HCT116 (cell line): Measurements from ENCODE around the gene KCNH3. TPM values are rescaled to one million over a fixed set of nuclear protein-coding genes. Genes with fewer than 3 reads are reported as not detected.
A peak's percentile ranks its signal among the peaks of the same experiment; 100 is the strongest.

ENCODE experiments used
- ATAC-seq: fragments of 200-7000 bp; cut with Tn5 transposase; 2 replicates; pipeline ENCODE4 v1.9.1; 2020; ENCODE audit warnings: mild to moderate bottlenecking, moderate library complexity
- BruUV-seq: library from RNA; stranded (reverse); fragments of 400-500 nt; replicated peaks from 2 replicates; lab custom pipeline; 2021; lab: Mats Ljungman, UMichigan
- CTCF ChIA-PET: fragments of 300-600 bp; sonication (Branson Sonifier 250); formaldehyde crosslinking; loops from one replicate; lab custom pipeline; 2021; ENCODE audit warnings: antibody characterized with exemption; lab: Charles Lee
- POLR2A ChIA-PET: fragments of 300-600, 350-600 bp; sonication (Branson Sonifier 250); formaldehyde crosslinking; loops from one replicate; lab custom pipeline; 2021; ENCODE audit warnings: antibody characterized with exemption; lab: Charles Lee
- RAD21 ChIA-PET, 2 experiments: fragments of 300-600 bp; sonication (Branson Sonifier 250); formaldehyde crosslinking; loops; one replicate each; lab custom pipeline; 2023; ENCODE audit warnings: low total read pairs in 2 of 2; ENCODE audit not compliant: uncharacterized antibody in 2 of 2, unreplicated experiment in 2 of 2, low non-redundant PET in 1 of 2; lab: Charles Lee
- DNase-seq: peaks from one replicate; pipeline ENCODE4 v3.0.0-alpha.2; 2010; ENCODE audit warnings: low read depth, low spot score
- H2AFZ ChIP-seq: fragments of 200-600 bp; shearing (Covaris generic), sonication (generic); 2 replicates; pipeline ENCODE4 v1.6.1; 2017; ENCODE audit warnings: low read depth, mixed run types, mixed read lengths, antibody characterized with exemption, low read length; ENCODE audit not compliant: poor library complexity, severe bottlenecking
- H3K27ac ChIP-seq: 2 replicates; pipeline ENCODE4 v1.5.1; 2012; ENCODE audit warnings: low read depth, low read length
- H3K27me3 ChIP-seq: fragments of 200-600 bp; sonication (generic); 2 replicates; pipeline ENCODE4 v1.6.1; 2016; ENCODE audit warnings: mixed run types, low read length, mixed read lengths; ENCODE audit not compliant: insufficient read depth
- H3K36me3 ChIP-seq, 2 experiments: fragments of 200-500 bp in 1 of 2; fragments of 200-600 bp in 1 of 2; sonication (Bioruptor generic) in 1 of 2; sonication (generic) in 1 of 2; 2 replicates each; pipeline versions ENCODE4 v1.5.1 to v1.6.1; 2014 to 2016; ENCODE audit warnings: low read length in 2 of 2, inconsistent platforms in 1 of 2, mixed read lengths in 1 of 2, mixed run types in 1 of 2; ENCODE audit not compliant: insufficient read depth in 2 of 2, control insufficient read depth in 1 of 2
- H3K4me1 ChIP-seq, 2 experiments: fragments of 200-600 bp in 1 of 2; sonication (generic) in 1 of 2; 2 replicates each; pipeline versions ENCODE4 v1.5.1 to v1.6.1; 2012 to 2017; ENCODE audit warnings: low read length in 2 of 2, inconsistent platforms in 1 of 2, mild to moderate bottlenecking in 1 of 2, mixed read lengths in 1 of 2, mixed run types in 1 of 2, moderate library complexity in 1 of 2; ENCODE audit not compliant: insufficient read depth in 2 of 2, control insufficient read depth in 1 of 2
- H3K4me2 ChIP-seq: fragments of 200-600 bp; sonication (generic); 2 replicates; pipeline ENCODE4 v1.6.1; 2017; ENCODE audit warnings: mixed run types, low read length, mixed read lengths
- H3K4me3 ChIP-seq, 2 experiments: fragments of 200-600 bp in 1 of 2; sonication (generic) in 1 of 2; replicated peaks in 1 of 2; 2 replicates each; pipeline ENCODE4 v1.5.1; 2011 to 2016; ENCODE audit warnings: low read length in 2 of 2, control low read depth in 1 of 2, low read depth in 1 of 2, mild to moderate bottlenecking in 1 of 2, mixed read lengths in 1 of 2, mixed run types in 1 of 2
- H3K79me2 ChIP-seq: fragments of 200-600 bp; sonication (generic); 2 replicates; pipeline ENCODE4 v1.6.1; 2017; ENCODE audit warnings: mild to moderate bottlenecking, mixed run types, low read length, moderate library complexity, mixed read lengths; ENCODE audit not compliant: insufficient read depth
- H3K9ac ChIP-seq: fragments of 200-600 bp; sonication (generic); 2 replicates; pipeline ENCODE4 v1.6.1; 2016; ENCODE audit warnings: low read length, mixed read lengths
- H3K9me2 ChIP-seq: fragments of 200-600 bp; sonication (generic), shearing (Covaris generic); 2 replicates; pipeline ENCODE4 v1.6.1; 2017; ENCODE audit warnings: mixed run types, mild to moderate bottlenecking, moderate library complexity; ENCODE audit not compliant: insufficient read depth
- H3K9me3 ChIP-seq, 2 experiments: fragments of 200-500 bp in 1 of 2; fragments of 200-600 bp in 1 of 2; sonication (Bioruptor generic) in 1 of 2; sonication (generic) in 1 of 2; 2 replicates each; pipeline ENCODE4 v1.6.1; 2014 to 2017; ENCODE audit warnings: low read length in 2 of 2, mixed read lengths in 2 of 2, inconsistent platforms in 1 of 2, low read depth in 1 of 2, mild to moderate bottlenecking in 1 of 2, mixed run types in 1 of 2, moderate library complexity in 1 of 2; ENCODE audit not compliant: control insufficient read depth in 1 of 2, insufficient read depth in 1 of 2
- H4K20me1 ChIP-seq: fragments of 200-600 bp; sonication (generic), shearing (Covaris generic); 2 replicates; pipeline ENCODE4 v1.6.1; 2017; ENCODE audit warnings: mixed run types, mild to moderate bottlenecking, moderate library complexity; ENCODE audit not compliant: insufficient read depth
- CBX3 ChIP-seq: IDR thresholded peaks from 2 replicates; pipeline ENCODE4 v1.6.1; 2012; ENCODE audit warnings: low read depth
- CEBPB ChIP-seq: IDR thresholded peaks from 2 replicates; pipeline ENCODE4 v1.6.1; 2012; ENCODE audit warnings: low read depth
- EZH2 ChIP-seq: fragments of 200-600 bp; sonication (generic); IDR thresholded peaks from 2 replicates; pipeline ENCODE4 v1.6.1; 2017; ENCODE audit warnings: antibody characterized with exemption, mixed run types
- EZH2phosphoT487 ChIP-seq: fragments of 200-600 bp; IDR thresholded peaks from 2 replicates; pipeline ENCODE4 v1.6.1; 2018; ENCODE audit warnings: antibody characterized with exemption, borderline replicate concordance
- FOSL1 ChIP-seq: IDR thresholded peaks from 2 replicates; pipeline ENCODE4 v1.6.1; 2012; ENCODE audit warnings: low read depth
- JUND ChIP-seq: IDR thresholded peaks from 2 replicates; pipeline ENCODE4 v1.6.1; 2012
- POLR2AphosphoS5 ChIP-seq: IDR thresholded peaks from 2 replicates; pipeline ENCODE4 v1.6.1; 2011; ENCODE audit warnings: mild to moderate bottlenecking, low read depth, low read length, moderate library complexity
- RAD21 ChIP-seq: IDR thresholded peaks from 2 replicates; pipeline ENCODE4 v1.6.1; 2012; ENCODE audit warnings: low read depth, mild to moderate bottlenecking
- SIN3A ChIP-seq: IDR thresholded peaks from 2 replicates; pipeline ENCODE4 v1.6.1; 2012; ENCODE audit warnings: low read depth
- SP1 ChIP-seq: IDR thresholded peaks from 2 replicates; pipeline ENCODE4 v1.6.1; 2012; ENCODE audit warnings: low read depth
- SRF ChIP-seq: IDR thresholded peaks from 2 replicates; pipeline ENCODE4 v1.6.1; 2012; ENCODE audit warnings: low read depth
- YY1 ChIP-seq: IDR thresholded peaks from 2 replicates; pipeline ENCODE4 v1.6.1; 2011; ENCODE audit warnings: low read length, low read depth, moderate library complexity, mild to moderate bottlenecking; ENCODE audit not compliant: insufficient replicate concordance; ENCODE audit errors: extremely low read depth
- ZNF274 ChIP-seq: fragments of 200-500 bp; sonication (Bioruptor generic); IDR thresholded peaks from 2 replicates; pipeline ENCODE4 v1.6.1; 2014; ENCODE audit warnings: mild to moderate bottlenecking, low read depth, low read length, inconsistent platforms
- intact Hi-C: fragments of 100-400 bp; cut with micrococcal nuclease; formaldehyde crosslinking; loops from 2 replicates; pipeline ENCODE4 v1.10.0; 2022
- total RNA-seq: library from RNA; stranded (reverse); gene quantifications from one replicate; pipeline ENCODE4 v1.2.1, GENCODE V29; 2021; ENCODE audit not compliant: unreplicated experiment
- TF ChIP-seq, protein P1 (sequence below): IDR thresholded peaks from 2 replicates; pipeline ENCODE4 v1.6.1; 2011; ENCODE audit warnings: mild to moderate bottlenecking, low read length, moderate library complexity; ENCODE audit not compliant: insufficient replicate concordance; ENCODE audit errors: extremely low read depth
- TF ChIP-seq, protein P2 (sequence below): IDR thresholded peaks from 2 replicates; pipeline ENCODE4 v1.6.1; 2012
- TF ChIP-seq, protein P3 (sequence below): IDR thresholded peaks from 2 replicates; pipeline ENCODE4 v1.6.1; 2012; ENCODE audit warnings: low read depth
- TF ChIP-seq, protein P4 (sequence below), 3 experiments: fragments of 200-600 bp in 1 of 3; sonication (generic) in 1 of 3; IDR thresholded peaks in 2 of 3; conservative IDR thresholded peaks in 1 of 3; 2 replicates each; pipeline ENCODE4 v1.5.1; 2012 to 2017; ENCODE audit warnings: low read depth in 2 of 3, low read length in 2 of 3, antibody characterized with exemption in 1 of 3, borderline replicate concordance in 1 of 3, control low read depth in 1 of 3, mild to moderate bottlenecking in 1 of 3, mixed read lengths in 1 of 3, mixed run types in 1 of 3, moderate library complexity in 1 of 3; ENCODE audit not compliant: insufficient read depth in 1 of 3
- TF ChIP-seq, protein P5 (sequence below): IDR thresholded peaks from 2 replicates; pipeline ENCODE4 v1.6.1; 2012

Gene KCNH3
- total RNA-seq, 1 experiment from 2014 or later = 35.3 TPM

DNA sequence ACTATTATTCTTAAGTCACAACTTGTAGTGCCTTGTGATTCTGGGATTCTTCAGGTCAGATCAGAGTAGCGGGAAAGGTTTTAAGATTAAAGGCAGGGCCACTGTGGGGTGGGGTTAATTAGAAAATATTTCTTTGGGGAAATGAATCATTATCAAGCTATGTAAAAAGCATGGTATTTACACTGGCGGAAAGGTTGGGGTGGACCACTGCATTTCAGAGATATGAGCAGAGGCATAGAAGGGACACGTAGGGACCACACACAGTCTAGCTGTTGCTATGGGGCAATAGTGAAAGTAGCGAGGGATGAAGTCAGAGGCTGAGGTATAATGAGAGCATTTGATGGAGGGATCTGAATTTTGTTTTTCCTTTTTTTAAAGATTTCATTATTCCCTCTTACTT, 31.7 kb upstream of the KCNH3 start:
- Histone ChIP-seq H3K27me3 (no peaks in the 10 kb centered on the region), H3K9ac (peak overlapping the region; percentile 28), H3K4me3 (peak overlapping the region in 1 of 2 experiments; percentile 2; a peak in 1 of 4 replicates), H3K4me1 (peaks cover 91 to 99% of the 10 kb centered on the region in 2 experiments), H4K20me1 (no peaks in the 10 kb centered on the region), H2AFZ (no peak overlapping the region), H3K4me2 (peak overlapping the region; percentile 44), H3K27ac (peak overlapping the region; percentile 95), H3K79me2 (peaks cover 9% of the 10 kb centered on the region; the same call in 1 of the 2 replicates), H3K9me3 (no peaks in the 10 kb centered on the region), H3K36me3 (peaks cover 0 to 14% of the 10 kb centered on the region in 2 experiments; a peak in 2 of 4 replicates), H3K9me2 (no peaks in the 10 kb centered on the region)
- RAD21 ChIA-PET = interaction anchor here in 1 of 2 experiments (0.5 kb wide), 1 partner anchor 8 kb away, joined by 5 read pairs; no protein-coding TSS in a partner anchor
- intact Hi-C loops = no loop called here
- BruUV-seq = no TSS peak
- peak; percentile 76 for DNase-seq
- TF ChIP-seq EZH2 (no peak), JUND (peak; percentile 87), SRF (0 out of 2 replicates have a peak, but pooled peaks have one; percentile 21), FOSL1 (peak; percentile 84), YY1 (no peak), ZNF274 (no peak), POLR2AphosphoS5 (peak; percentile 45; the same call in 1 of the 2 replicates), SP1 (peak; percentile 86), CEBPB (peak; percentile 64), SIN3A (peak; percentile 54), RAD21 (no peak), CBX3 (no peak; the same call in none of the 2 replicates), EZH2phosphoT487 (no peak)
- TF ChIP-seq, protein P1, sequence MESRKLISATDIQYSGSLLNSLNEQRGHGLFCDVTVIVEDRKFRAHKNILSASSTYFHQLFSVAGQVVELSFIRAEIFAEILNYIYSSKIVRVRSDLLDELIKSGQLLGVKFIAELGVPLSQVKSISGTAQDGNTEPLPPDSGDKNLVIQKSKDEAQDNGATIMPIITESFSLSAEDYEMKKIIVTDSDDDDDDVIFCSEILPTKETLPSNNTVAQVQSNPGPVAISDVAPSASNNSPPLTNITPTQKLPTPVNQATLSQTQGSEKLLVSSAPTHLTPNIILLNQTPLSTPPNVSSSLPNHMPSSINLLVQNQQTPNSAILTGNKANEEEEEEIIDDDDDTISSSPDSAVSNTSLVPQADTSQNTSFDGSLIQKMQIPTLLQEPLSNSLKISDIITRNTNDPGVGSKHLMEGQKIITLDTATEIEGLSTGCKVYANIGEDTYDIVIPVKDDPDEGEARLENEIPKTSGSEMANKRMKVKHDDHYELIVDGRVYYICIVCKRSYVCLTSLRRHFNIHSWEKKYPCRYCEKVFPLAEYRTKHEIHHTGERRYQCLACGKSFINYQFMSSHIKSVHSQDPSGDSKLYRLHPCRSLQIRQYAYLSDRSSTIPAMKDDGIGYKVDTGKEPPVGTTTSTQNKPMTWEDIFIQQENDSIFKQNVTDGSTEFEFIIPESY = no peak
- TF ChIP-seq, protein P2, sequence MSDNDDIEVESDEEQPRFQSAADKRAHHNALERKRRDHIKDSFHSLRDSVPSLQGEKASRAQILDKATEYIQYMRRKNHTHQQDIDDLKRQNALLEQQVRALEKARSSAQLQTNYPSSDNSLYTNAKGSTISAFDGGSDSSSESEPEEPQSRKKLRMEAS = peak; percentile 33; the same call in 1 of the 2 replicates
- TF ChIP-seq, protein P3, sequence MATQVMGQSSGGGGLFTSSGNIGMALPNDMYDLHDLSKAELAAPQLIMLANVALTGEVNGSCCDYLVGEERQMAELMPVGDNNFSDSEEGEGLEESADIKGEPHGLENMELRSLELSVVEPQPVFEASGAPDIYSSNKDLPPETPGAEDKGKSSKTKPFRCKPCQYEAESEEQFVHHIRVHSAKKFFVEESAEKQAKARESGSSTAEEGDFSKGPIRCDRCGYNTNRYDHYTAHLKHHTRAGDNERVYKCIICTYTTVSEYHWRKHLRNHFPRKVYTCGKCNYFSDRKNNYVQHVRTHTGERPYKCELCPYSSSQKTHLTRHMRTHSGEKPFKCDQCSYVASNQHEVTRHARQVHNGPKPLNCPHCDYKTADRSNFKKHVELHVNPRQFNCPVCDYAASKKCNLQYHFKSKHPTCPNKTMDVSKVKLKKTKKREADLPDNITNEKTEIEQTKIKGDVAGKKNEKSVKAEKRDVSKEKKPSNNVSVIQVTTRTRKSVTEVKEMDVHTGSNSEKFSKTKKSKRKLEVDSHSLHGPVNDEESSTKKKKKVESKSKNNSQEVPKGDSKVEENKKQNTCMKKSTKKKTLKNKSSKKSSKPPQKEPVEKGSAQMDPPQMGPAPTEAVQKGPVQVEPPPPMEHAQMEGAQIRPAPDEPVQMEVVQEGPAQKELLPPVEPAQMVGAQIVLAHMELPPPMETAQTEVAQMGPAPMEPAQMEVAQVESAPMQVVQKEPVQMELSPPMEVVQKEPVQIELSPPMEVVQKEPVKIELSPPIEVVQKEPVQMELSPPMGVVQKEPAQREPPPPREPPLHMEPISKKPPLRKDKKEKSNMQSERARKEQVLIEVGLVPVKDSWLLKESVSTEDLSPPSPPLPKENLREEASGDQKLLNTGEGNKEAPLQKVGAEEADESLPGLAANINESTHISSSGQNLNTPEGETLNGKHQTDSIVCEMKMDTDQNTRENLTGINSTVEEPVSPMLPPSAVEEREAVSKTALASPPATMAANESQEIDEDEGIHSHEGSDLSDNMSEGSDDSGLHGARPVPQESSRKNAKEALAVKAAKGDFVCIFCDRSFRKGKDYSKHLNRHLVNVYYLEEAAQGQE = no peak
- TF ChIP-seq, protein P4, sequence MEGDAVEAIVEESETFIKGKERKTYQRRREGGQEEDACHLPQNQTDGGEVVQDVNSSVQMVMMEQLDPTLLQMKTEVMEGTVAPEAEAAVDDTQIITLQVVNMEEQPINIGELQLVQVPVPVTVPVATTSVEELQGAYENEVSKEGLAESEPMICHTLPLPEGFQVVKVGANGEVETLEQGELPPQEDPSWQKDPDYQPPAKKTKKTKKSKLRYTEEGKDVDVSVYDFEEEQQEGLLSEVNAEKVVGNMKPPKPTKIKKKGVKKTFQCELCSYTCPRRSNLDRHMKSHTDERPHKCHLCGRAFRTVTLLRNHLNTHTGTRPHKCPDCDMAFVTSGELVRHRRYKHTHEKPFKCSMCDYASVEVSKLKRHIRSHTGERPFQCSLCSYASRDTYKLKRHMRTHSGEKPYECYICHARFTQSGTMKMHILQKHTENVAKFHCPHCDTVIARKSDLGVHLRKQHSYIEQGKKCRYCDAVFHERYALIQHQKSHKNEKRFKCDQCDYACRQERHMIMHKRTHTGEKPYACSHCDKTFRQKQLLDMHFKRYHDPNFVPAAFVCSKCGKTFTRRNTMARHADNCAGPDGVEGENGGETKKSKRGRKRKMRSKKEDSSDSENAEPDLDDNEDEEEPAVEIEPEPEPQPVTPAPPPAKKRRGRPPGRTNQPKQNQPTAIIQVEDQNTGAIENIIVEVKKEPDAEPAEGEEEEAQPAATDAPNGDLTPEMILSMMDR (IDR thresholded peaks at IDR 0.05 in 2 of 3, conservative IDR thresholded peaks at IDR 0.05 in 1 of 3; ENCODE audit: borderline replicate concordance in 1 of 3, insufficient read depth in 1 of 3, low read depth in 2 of 3, low read length in 2 of 3) = no peak
- TF ChIP-seq, protein P5, sequence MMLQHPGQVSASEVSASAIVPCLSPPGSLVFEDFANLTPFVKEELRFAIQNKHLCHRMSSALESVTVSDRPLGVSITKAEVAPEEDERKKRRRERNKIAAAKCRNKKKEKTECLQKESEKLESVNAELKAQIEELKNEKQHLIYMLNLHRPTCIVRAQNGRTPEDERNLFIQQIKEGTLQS = no peak
- CTCF ChIA-PET = interaction anchor here (1.0 to 2.0 kb wide), 2 partner anchors 150 to 165 kb away, joined by 3 to 8 read pairs; no protein-coding TSS in a partner anchor
- POLR2A ChIA-PET = interaction anchor here (1.0 to 1.6 kb wide), 3 partner anchors 8 to 241 kb away, joined by 3 to 4 read pairs (median 4); no protein-coding TSS in a partner anchor
- ATAC-seq = peak; percentile 77
